HepG2 (cell line): ENCODE results near the gene NOS1AP. TPM values are rescaled to one million over a fixed set of nuclear protein-coding genes. Genes with fewer than 3 reads are reported as not detected.

ENCODE experiments used
- ATAC-seq: fragments of 200-7000 bp; cut with Tn5 transposase; 3 replicates; pipeline ENCODE4 v1.9.1; 2020; ENCODE audit warnings: mild to moderate bottlenecking, moderate library complexity
- BruUV-seq: library from RNA; stranded (reverse); fragments of 400-500 nt; replicated peaks from 2 replicates; lab custom pipeline; 2021; lab: Mats Ljungman, UMichigan
- CTCF ChIA-PET: fragments of 300-600 bp; formaldehyde crosslinking; extraction: SDS; loops from one replicate; lab custom pipeline; 2021; ENCODE audit warnings: low total read pairs, inconsistent platforms, low intra/inter-chr PET ratio; lab: Yijun Ruan, JAX
- POLR2A ChIA-PET: fragments of 350-600 bp; sonication (Branson Sonifier 250); formaldehyde crosslinking; loops from one replicate; lab custom pipeline; 2020; ENCODE audit warnings: antibody characterized with exemption, inconsistent platforms; lab: Yijun Ruan, JAX
- DNase-seq: peaks from one replicate; pipeline ENCODE4 v3.0.0-alpha.2; 2015; ENCODE audit warnings: low spot score
- FAIRE-seq: peaks from 3 replicates; lab custom pipeline; 2011; peaks lifted over from hg19 to GRCh38; lab: Jason Lieb, UNC
- H2AFZ ChIP-seq: one replicate; pipeline ENCODE4 v1.6.1; 2011; ENCODE audit warnings: low read length, inconsistent platforms
- H3K27ac ChIP-seq: fragments of 300-600 bp; 3 replicates; pipeline ENCODE4 v1.8.0; 2011; ENCODE audit warnings: mixed run types, mild to moderate bottlenecking, mixed read lengths, low read length, inconsistent platforms; ENCODE audit not compliant: insufficient read depth; ENCODE audit errors: extremely low read length
- H3K27me3 ChIP-seq, 2 experiments: fragments of 200-600 bp in 1 of 2; 2 replicates in 1 of 2; 3 replicates in 1 of 2; pipeline versions ENCODE4 v1.6.0 to v1.8.0; 2011; ENCODE audit warnings: low read length in 2 of 2, mild to moderate bottlenecking in 2 of 2, moderate library complexity in 2 of 2, inconsistent platforms in 1 of 2; ENCODE audit not compliant: insufficient read depth in 2 of 2, control insufficient read depth in 1 of 2
- H3K36me3 ChIP-seq, 2 experiments: fragments of 200-600 bp in 1 of 2; replicated peaks in 1 of 2; 2 replicates in 1 of 2; 3 replicates in 1 of 2; pipeline versions ENCODE4 v1.5.1 to v1.8.0; 2011; ENCODE audit warnings: low read length in 2 of 2, inconsistent platforms in 1 of 2; ENCODE audit not compliant: insufficient read depth in 2 of 2, control insufficient read depth in 1 of 2
- H3K4me1 ChIP-seq: 2 replicates; pipeline ENCODE4 v1.5.1; 2012; ENCODE audit warnings: low read length, inconsistent platforms; ENCODE audit not compliant: insufficient read depth
- H3K4me2 ChIP-seq: 2 replicates; pipeline ENCODE4 v1.6.0; 2011; ENCODE audit warnings: low read depth, low read length, inconsistent platforms
- H3K4me3 ChIP-seq, 3 experiments: fragments of 200-600 bp in 1 of 3; sonication (generic), shearing (Covaris generic) in 1 of 3; replicated peaks in 1 of 3; 2 replicates each; pipeline ENCODE4 v1.5.1; 2011 to 2016; ENCODE audit warnings: low read length in 3 of 3, inconsistent platforms in 2 of 3, low read depth in 2 of 3, mild to moderate bottlenecking in 2 of 3, control low read depth in 1 of 3, mixed read lengths in 1 of 3; ENCODE audit not compliant: insufficient read depth in 1 of 3
- H3K79me2 ChIP-seq: one replicate; pipeline ENCODE4 v1.6.1; 2011; ENCODE audit warnings: low read length, inconsistent platforms; ENCODE audit not compliant: insufficient read depth
- H3K9ac ChIP-seq: 2 replicates; pipeline ENCODE4 v1.6.0; 2011; ENCODE audit warnings: mild to moderate bottlenecking, low read depth, low read length, inconsistent platforms; ENCODE audit not compliant: insufficient read depth
- H3K9me3 ChIP-seq: 2 replicates; pipeline ENCODE4 v1.5.1; 2012; ENCODE audit warnings: mild to moderate bottlenecking, low read length
- H4K20me1 ChIP-seq: 2 replicates; pipeline ENCODE4 v1.6.0; 2011; ENCODE audit warnings: inconsistent platforms, mild to moderate bottlenecking, low read length, moderate library complexity; ENCODE audit not compliant: insufficient read depth
- CBX1 ChIP-seq: IDR thresholded peaks from one replicate; pipeline ENCODE4 v1.6.1; 2016; ENCODE audit warnings: antibody characterized with exemption, low read depth
- HHEX ChIP-seq: IDR thresholded peaks from 2 replicates; pipeline ENCODE4 v1.6.1; 2016; ENCODE audit warnings: control low read depth
- IKZF1 ChIP-seq: fragments of 450-650 bp; IDR thresholded peaks from 2 replicates; pipeline ENCODE4 v1.7.1; 2016
- MBNL3 ChIP-seq: fragments of 250-450 bp; sonication (Bioruptor Pico); conservative IDR thresholded peaks from 2 replicates; pipeline ENCODE4 v1.8.0; 2022; ENCODE audit warnings: mild to moderate bottlenecking, inconsistent platforms
- SAFB2 ChIP-seq: sonication (generic); formaldehyde crosslinking; IDR thresholded peaks from 2 replicates; pipeline ENCODE4 v1.5.1; 2020; ENCODE audit warnings: missing genetic modification reagents, low read depth, mild to moderate bottlenecking, borderline replicate concordance
- SCMH1 ChIP-seq: sonication (generic); formaldehyde crosslinking; IDR thresholded peaks from 2 replicates; pipeline ENCODE4 v1.9.0; 2021; ENCODE audit warnings: missing genetic modification reagents, mild to moderate bottlenecking, borderline replicate concordance
- TCF12 ChIP-seq, 2 experiments: fragments of 450-650 bp in 1 of 2; sonication (generic) in 1 of 2; formaldehyde crosslinking in 1 of 2; IDR thresholded peaks; 2 replicates each; pipeline versions ENCODE4 v1.6.1 to v1.8.0; 2017 to 2022; ENCODE audit warnings: antibody characterized with exemption in 1 of 2, mild to moderate bottlenecking in 1 of 2, missing genetic modification reagents in 1 of 2, moderate library complexity in 1 of 2
- ZBTB8A ChIP-seq: sonication (generic); formaldehyde crosslinking; IDR thresholded peaks from 2 replicates; pipeline ENCODE4 v1.4.0; 2020; ENCODE audit warnings: mild to moderate bottlenecking, low read depth, missing genetic modification reagents, borderline replicate concordance
- ZNF569 ChIP-seq: sonication (generic); formaldehyde crosslinking; IDR thresholded peaks from 2 replicates; pipeline ENCODE4 v1.5.0; 2020; ENCODE audit warnings: mild to moderate bottlenecking, missing genetic modification reagents, moderate library complexity, borderline replicate concordance
- ZNF570 ChIP-seq: sonication (generic); formaldehyde crosslinking; IDR thresholded peaks from 2 replicates; pipeline ENCODE4 v1.4.0; 2020; ENCODE audit warnings: mild to moderate bottlenecking, missing genetic modification reagents, borderline replicate concordance
- ZSCAN30 ChIP-seq: sonication (generic); formaldehyde crosslinking; IDR thresholded peaks from 2 replicates; pipeline ENCODE4 v1.5.0; 2020; ENCODE audit warnings: mild to moderate bottlenecking, missing genetic modification reagents
- WGBS: methylation state at CpG from one replicate; pipeline ENCODE4 v1.1.6; 2017; ENCODE audit warnings: low lambda C conversion rate; 5-methylcytosine and 5-hydroxymethylcytosine counted together
- in situ Hi-C: cut with HindIII; loops from 2 replicates; pipeline ENCODE4 v1.10.0; 2017; ENCODE audit warnings: low pct_unique_long_range_greater_than_20kb; ENCODE audit not compliant: extremely low pct_ligation_motif_present
- intact Hi-C: fragments of 100-400 bp; cut with micrococcal nuclease; formaldehyde crosslinking; loops from one replicate; pipeline ENCODE4 v1.10.0; 2022; ENCODE audit not compliant: unreplicated experiment
- polyA plus RNA-seq, 8 experiments: library from polyadenylated mRNA; depleted of rRNA in 3 of 8; stranded (reverse) in 7 of 8; unstranded in 1 of 8; fragments of >200 nt; fragmentation: Illumina TruSeq in 4 of 8; extraction: Trizol in 4 of 8; gene quantifications; 2 replicates each; pipeline versions ENCODE4 v1.2.1 to v1.2.3, GENCODE V29; 2011 to 2016; ENCODE audit warnings: low read depth in 4 of 8, missing spikeins in 1 of 8, mixed read lengths in 1 of 8; ENCODE audit not compliant: insufficient read depth in 1 of 8
- total RNA-seq, 5 experiments: library from RNA; depleted of rRNA; stranded (reverse); fragments of >200 nt; fragmentation: Illumina TruSeq; extraction: Trizol; gene quantifications; 2 replicates each; pipeline ENCODE4 v1.2.3, GENCODE V29; 2016; ENCODE audit warnings: low read depth in 1 of 5
- TF ChIP-seq, protein P1 (sequence below): sonication (generic); formaldehyde crosslinking; IDR thresholded peaks from 2 replicates; pipeline ENCODE4 v1.4.0; 2020; ENCODE audit warnings: missing genetic modification reagents, borderline replicate concordance
- TF ChIP-seq, protein P2 (sequence below): sonication (generic); formaldehyde crosslinking; IDR thresholded peaks from 2 replicates; pipeline ENCODE4 v1.5.1; 2020; ENCODE audit warnings: missing genetic modification reagents, mild to moderate bottlenecking, borderline replicate concordance

The NOS1AP gene
- total and polyA plus RNA-seq, 2 of the 13 experiments (the other 11 are each of a cell fraction or from before 2014, with no cell fraction given) = 2.0 to 3.3 TPM

GRCh38 chr1:162193815-162194214, 124.3 kb downstream of the NOS1AP start (continued):
- TF ChIP-seq ZBTB8A (CRISPR knock-in tag) = no peak
- TF ChIP-seq, protein P1, sequence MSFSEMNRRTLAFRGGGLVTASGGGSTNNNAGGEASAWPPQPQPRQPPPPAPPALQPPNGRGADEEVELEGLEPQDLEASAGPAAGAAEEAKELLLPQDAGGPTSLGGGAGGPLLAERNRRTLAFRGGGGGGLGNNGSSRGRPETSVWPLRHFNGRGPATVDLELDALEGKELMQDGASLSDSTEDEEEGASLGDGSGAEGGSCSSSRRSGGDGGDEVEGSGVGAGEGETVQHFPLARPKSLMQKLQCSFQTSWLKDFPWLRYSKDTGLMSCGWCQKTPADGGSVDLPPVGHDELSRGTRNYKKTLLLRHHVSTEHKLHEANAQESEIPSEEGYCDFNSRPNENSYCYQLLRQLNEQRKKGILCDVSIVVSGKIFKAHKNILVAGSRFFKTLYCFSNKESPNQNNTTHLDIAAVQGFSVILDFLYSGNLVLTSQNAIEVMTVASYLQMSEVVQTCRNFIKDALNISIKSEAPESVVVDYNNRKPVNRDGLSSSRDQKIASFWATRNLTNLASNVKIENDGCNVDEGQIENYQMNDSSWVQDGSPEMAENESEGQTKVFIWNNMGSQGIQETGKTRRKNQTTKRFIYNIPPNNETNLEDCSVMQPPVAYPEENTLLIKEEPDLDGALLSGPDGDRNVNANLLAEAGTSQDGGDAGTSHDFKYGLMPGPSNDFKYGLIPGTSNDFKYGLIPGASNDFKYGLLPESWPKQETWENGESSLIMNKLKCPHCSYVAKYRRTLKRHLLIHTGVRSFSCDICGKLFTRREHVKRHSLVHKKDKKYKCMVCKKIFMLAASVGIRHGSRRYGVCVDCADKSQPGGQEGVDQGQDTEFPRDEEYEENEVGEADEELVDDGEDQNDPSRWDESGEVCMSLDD (CRISPR knock-in tag) = no peak

DNA sequence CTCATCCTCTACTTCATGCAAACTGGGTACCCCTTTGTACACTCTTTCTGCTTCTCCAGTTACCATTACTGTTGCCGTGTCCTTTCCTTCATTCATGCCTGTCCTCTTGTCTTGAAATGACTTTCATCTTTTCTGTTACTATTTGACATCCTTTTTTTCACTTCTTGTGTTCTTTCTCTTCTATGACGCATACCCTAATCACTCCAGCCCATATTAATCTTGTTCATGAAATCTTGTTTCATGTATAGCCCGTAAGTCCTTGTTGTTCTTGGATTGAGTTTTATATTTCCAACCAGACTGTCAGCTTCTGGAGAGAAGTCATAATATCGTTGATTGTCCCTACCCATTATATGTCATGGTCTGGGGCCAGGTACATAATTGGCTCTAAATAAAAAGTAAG, 126.1 kb downstream of the NOS1AP start:
- FAIRE-seq (no peak), ATAC-seq (no peak), DNase-seq (no peak)
- in situ Hi-C loops (no loop called here), intact Hi-C loops (loop anchor here (5.0 kb wide), 3 partner anchors 42 to 103 kb away; no protein-coding TSS in a partner anchor)
- WGBS = 89% methylated on average over 4 of the region's 4 CpGs
- H3K27me3 ChIP-seq = no peaks in the 10 kb centered on the region
- peaks cover 57% of the 10 kb centered on the region for H3K79me2 ChIP-seq
- H3K36me3 ChIP-seq = no peaks in the 10 kb centered on the region
- H3K9ac ChIP-seq = no peak overlapping the region
- H4K20me1 ChIP-seq = no peaks in the 10 kb centered on the region
- H2AFZ ChIP-seq = no peak overlapping the region
- POLR2A ChIA-PET = interaction anchor here (2.7 kb wide), 1 partner anchor 64 kb away, joined by 12 read pairs; no protein-coding TSS in a partner anchor
- no peak overlapping the region for H3K4me3 ChIP-seq
- CTCF ChIA-PET = no interaction called here
- H3K4me2 ChIP-seq = no peak overlapping the region
- H3K4me1 ChIP-seq = peaks cover 76% of the 10 kb centered on the region
- no peak overlapping the region for H3K27ac ChIP-seq
- BruUV-seq = no TSS peak
- no peaks in the 10 kb centered on the region for H3K9me3 ChIP-seq
- TF ChIP-seq MBNL3 (CRISPR knock-in tag) (no peak), ZSCAN30 (no peak), CBX1 (no peak), SAFB2 (CRISPR knock-in tag) (no peak), SCMH1 (CRISPR knock-in tag) (no peak), HHEX (no peak), TCF12 (IDR thresholded peaks at IDR 0.05) (no peak), TCF12 (CRISPR knock-in tag; IDR thresholded peaks at IDR 0.05) (no peak), IKZF1 (no peak), ZNF569 (CRISPR knock-in tag) (no peak), ZNF570 (CRISPR knock-in tag) (no peak)
- TF ChIP-seq, protein P2, sequence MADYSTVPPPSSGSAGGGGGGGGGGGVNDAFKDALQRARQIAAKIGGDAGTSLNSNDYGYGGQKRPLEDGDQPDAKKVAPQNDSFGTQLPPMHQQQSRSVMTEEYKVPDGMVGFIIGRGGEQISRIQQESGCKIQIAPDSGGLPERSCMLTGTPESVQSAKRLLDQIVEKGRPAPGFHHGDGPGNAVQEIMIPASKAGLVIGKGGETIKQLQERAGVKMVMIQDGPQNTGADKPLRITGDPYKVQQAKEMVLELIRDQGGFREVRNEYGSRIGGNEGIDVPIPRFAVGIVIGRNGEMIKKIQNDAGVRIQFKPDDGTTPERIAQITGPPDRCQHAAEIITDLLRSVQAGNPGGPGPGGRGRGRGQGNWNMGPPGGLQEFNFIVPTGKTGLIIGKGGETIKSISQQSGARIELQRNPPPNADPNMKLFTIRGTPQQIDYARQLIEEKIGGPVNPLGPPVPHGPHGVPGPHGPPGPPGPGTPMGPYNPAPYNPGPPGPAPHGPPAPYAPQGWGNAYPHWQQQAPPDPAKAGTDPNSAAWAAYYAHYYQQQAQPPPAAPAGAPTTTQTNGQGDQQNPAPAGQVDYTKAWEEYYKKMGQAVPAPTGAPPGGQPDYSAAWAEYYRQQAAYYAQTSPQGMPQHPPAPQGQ (CRISPR knock-in tag) = no peak
